Activated CD4-positive, alpha-beta T cell treated with anti-CD3 and anti-CD28 coated beads, Interleukin-2, Interleukin-4, amounts not matched to agents 100 ng/mL and 50 ng/mL, durations not matched to agents 16 hours and 8 hours (primary cell): ENCODE measurements around the gene ANO10.

Experiments
- DNase-seq: peaks from one replicate; pipeline ENCODE4 v3.0.0-alpha.2; 2020; ENCODE audit warnings: low spot score

The ANO10 gene

DNA sequence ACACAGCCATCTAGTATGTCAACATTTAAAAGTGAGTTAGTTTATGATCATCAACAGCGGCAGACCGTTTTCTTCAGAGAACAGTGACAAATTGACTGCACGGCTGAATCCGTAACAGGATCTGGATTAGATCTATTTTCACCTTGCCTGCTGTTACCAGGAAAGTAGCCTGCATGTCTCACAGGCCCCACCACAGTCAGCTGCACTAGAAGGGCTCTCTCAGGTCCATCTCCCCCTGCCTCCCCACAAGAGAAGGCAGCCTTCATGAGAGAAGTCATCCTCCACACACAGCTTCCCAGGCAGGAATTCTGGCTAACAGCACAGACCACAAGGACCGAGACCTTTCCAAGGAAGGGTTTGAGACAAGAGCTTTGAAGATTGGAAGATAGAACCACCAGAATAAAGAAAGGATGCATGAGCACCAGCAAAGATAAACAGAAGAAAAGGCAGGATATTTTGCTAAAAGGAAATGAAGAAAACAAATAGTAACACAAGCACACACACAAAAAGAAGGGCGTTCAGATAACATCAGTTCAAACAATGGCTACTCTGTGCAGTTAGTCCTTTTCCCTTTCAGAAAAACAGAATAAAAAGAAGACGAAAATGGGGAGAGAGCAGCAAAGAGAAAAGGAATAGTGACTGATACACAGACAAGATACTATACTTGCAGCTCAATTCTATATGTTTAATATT lies 208.0 kb downstream of the ANO10 start:
- DNase-seq: no peak

DNA sequence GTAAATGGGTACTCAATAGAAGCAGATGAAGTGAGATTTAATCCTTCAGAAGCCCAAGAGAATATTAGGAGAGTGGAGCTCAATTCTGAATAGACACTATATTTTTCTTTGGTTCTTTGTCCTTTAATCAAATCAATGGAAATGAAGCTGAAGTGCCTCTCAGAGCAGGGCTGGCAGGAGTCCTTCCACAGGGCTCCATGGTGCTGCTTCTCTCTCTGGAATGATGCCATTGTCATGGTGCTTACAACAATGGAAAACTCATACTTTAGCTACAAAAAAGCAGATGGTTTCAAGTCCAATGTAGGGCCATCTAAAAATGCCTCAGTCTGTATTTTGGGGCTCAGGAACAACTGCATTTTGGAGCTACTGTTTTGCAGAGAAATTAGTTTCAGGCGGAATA lies 210.4 kb downstream of the ANO10 start:
- DNase-seq: no peak

DNA sequence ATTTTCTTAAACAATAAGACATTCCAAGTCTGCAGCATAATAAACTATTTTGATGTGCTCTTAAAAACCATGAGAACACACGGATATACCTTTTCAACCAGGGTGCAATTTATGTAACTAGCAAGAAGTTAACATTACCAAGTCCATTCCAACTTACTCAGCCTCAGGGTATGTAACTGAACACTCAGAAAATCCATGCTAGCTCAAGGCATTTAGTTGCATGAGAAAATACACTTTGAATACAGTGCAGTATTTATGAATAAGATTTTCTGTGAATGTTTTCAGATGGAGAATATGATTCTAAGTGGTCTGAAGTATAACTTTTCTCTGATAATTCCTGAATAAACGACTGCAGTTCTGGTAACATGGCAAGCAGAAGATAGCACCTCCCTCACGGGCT lies 211.2 kb downstream of the ANO10 start:
- DNase-seq: no peak

DNA sequence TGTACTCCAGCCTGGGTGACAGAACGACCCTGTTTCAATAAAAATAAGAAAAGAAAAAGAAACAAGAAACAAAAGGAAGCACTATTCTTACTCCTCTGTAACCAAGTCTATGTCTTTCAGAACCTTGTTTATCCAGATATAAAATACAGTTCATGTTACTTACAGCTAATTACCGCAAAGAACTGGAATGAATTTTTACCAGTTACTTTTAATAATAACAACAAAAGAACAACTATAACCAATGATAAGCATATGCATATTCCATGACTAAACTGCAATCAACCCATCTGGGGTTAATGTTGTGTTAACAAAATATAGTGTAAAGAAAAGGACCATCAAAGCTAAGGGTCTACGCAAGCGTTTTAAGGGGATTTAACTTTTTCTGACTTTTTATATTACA lies 212.3 kb downstream of the ANO10 start:
- no peak for DNase-seq

DNA sequence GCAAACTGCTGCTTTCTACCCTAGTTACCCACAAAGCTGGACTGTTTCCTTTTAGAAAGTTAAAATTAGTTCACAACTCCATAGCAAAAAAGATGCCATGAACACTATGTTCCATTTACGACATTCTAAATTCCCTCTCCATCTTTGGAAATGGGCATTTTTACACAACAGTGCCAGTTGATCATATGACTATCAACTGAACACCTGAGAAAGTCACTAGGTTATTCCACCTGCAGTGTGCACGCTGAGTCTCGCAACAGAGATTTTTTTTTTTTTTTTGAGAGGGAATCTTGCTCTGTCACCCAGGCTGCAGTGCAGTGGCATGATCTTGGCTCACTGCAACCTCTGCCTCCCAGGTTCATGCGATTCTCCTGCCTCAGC lies 215.2 kb downstream of the ANO10 start:
- DNase-seq: no peak

DNA sequence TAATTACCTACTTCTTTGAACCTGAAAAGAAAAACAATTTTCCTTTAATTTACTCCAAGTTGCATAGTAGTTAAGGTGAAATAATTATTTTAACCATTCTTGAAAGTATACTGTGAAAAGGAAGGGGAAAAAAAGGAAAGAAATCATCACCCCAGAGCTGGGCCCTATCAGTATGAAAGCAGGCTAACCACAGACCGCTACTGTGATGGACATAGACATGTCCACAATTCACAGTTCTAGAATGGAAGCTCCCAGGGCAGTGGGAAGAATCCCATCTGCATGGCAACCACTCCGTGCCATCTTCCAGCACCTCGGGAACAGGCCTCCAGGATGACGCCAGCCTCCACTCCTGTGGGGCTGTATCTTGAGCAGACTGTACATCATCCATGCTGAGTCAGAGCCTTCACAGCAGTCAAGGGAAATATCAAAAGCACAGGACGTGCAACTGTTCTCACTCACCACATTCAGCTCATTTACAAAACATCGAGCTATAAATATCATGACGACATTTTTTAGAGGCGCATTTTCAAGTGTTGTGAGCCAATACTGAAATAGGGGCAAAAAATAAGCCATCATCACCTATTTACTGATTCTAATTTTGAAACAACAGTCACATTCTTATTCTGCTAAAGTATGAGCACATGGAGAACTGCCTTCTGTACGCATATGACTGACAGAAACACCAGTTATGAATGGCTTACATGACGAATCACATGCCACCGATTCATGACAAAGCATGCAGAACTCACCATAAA lies 215.7 kb downstream of the ANO10 start:
- DNase-seq: no peak

DNA sequence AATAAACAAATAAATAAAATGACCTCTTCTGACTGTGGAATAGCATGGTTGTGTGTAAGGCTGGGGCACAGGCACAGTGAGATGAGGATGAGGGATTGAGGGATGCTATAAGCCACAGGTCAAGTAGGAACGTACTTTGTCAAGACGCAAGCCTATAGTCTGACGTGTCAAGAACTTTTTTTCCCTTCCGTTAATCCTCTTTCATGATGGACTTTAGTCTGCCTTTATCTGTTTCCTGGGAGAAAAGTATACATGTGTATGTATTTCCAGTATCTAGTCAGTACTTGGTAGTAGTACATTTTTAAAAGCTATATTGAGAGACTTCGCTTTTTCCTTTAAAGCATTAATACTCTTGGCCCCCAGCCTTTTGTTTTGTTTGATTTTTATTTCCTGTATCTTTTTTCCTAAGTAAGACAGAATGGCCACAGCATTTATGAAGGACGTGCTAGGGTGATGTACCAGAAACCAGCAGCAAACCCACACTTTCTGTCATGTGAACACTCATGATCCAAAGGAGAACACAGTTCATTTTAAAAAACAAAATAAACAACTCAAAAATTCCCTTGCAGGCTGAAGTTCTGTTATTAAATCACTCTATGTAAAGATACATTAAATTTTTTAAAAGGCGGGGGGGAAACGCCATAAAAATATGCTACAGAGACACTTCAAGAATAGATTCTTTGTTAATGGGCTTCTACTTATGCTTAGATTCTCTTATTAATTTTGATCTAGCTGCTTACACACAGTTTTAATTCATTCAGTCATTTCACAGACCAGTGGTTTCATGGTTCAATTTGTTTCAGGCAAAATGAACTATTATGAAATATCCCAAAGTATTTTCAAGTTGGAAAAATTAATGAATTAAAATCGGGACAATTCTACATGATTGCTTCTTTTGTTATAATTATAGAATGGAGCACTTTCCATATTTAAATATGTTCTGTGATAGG lies 220.8 kb downstream of the ANO10 start:
- no peak for DNase-seq

DNA sequence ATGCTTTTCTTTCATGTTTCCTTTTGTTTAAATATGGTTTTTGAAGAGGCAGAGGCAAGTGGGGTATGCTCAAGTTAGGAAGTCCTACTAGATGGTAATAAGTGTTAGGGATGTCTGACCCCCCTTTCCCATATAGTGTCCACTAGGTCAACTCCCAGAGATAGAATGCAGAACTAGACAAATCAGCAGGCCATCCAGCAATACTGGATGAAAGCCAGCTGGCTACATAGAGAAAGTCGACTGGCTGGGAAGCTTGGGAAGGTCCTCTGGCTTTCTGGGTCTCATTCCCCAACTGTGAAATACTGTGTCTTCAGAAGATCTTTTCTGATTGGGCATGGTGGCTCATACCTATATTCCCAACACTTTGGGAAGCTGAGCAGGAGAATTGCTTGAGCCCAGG lies 221.6 kb downstream of the ANO10 start:
- DNase-seq: no peak

DNA sequence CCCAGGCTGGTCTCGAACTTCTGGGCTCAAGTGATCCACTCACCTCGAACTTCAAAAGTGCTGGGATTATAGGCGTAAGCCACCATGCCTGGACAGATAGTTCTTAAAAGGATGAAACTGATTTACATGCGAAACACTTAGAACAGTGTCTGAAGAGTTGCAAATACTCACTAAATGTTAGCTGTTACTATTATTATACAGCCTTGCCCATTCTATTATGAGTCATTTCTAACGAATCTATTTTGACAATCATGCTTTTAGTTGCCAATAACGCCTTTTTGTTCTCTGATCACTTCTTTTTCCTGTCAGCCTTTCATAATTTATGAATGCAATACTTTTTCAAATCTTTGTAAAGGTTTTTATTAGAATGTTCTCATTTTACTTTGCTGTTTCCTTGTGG lies 222.8 kb downstream of the ANO10 start:
- DNase-seq: no peak

DNA sequence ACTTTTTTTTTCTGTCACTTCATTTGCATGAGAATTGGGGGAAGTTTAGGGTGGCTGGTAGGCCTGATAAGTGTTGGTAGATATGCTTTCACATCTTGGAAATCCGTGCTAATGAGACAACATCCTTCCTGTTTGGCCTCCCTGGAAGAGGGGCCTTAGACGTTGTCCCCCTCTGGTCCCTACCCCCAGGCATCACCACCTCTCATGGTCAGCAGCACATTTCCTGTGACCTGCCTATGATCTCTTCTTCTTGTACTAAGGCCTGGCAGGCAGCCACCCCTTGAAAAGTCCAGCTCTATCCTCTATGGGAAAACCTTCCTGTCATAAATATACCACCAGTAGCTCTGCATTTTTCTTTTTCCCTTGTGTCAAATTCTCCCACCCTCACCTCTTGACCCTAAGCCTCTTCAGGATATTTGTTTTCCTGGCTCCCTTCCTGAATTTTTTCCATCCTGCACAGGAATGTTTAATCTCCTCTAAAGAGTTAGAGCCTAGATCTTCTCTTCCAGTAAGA lies 227.7 kb downstream of the ANO10 start:
- no peak for DNase-seq

DNA sequence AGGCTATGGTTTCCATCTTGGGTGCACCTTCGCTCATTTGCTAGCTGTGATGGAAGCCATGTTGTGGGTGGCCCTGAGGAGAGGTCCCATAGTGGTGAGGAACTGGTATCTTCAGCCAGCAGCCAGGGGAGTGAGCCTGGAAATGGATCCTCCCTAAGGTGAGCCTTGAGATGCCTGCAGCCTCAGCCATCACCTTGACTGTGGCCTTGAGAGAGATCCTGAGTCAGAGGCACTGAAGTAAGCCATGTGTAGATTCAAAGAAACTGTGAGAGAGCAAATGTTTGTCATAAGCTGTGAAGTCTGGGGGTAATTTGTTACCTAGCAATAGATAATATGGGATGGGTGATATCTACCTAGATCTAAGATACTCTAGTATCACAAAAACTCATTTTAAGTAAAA lies 230.2 kb downstream of the ANO10 start:
- peak; percentile 14 for DNase-seq

DNA sequence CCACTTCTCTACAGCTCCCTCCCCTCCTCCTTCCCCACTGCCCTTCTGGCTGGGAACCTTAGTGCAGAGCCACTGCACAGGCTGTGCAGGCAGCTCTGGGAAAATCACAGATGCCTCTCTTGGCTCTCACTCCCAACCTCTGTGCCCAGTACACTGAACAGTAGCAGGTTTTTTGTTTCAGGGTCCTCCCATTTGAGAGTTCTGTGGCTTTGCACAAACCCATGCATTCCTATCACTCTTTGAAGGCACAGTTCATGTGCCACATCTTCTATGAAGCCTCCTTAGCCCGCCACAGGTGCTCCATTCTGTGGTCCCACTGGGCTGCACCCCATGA lies 231.6 kb downstream of the ANO10 start:
- DNase-seq: no peak

DNA sequence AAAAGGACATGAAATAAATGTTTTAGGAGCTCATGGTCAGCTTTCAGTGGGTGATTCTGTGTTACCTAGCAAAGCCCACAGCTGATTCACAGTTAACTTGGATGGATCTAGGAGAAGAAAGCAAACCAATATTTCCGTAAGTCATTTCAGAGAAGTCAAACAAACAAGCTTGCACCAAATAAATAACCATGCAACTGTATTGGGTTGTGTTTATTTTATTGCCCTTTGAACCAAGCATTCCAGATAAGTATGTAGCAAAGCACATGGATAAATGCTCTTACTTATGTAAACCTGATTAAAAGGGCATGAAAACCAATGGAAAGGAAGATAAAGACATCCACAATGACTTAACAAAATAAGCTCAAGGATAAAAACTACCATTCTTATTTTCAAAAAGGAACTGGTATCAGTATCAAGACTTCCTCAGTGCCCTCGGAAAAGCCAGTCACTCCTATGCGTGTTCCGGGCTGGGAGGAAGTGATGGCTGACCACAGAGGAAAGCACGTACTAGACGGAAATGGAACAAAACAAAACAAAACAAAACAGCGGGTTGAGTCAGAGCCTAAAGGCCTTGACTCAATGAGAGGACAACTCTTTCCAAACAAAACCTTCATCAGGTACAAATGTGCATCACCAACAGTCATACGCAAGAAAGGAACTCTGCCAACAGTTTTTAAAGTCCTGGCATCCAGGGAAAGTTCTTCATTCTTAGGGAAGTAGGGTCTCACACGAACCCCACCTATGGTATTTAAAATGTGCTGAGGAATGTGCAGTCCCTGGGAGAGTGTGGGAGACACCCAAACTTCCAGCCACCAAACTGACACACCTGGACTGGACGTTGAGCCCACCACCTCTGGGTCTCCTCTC lies 232.2 kb downstream of the ANO10 start:
- peak; percentile 88 for DNase-seq

DNA sequence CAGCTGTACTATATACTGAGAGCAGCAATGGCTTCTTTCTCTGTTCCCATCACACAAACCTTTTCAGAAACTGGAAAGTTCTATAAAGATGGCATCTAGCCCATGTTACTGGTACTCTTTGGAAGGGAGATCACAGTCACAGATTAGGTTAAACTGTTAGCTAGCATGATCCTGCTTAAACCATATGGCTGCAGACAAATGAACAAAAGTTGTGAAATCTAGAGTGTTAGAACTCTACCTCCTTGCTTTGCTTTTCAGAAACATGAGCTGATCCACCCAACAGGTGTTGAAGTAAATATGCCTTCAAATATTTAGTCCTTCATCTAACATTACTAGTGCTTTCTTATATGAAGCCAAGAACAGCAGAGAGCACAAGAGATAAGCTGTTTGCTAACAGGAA lies 232.9 kb downstream of the ANO10 start:
- DNase-seq: no peak

DNA sequence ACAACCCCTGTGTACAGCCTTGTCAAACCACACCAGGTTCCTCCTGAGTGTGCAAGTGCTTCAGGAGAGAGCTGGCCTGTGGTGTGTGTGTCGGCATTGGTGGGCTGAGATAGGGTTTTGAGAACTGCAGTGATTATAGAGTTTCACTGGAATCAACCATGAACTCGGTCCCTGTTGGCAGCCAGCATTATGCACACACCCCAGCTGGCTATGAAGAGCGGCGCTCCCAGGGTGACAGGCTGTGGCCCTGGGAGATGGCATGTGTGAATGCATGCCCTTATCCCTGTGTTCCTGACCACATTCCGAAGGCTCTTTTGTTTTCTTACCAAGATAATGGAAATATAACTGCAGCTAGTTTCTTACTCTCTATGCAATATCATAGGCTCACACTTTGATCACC lies 233.6 kb downstream of the ANO10 start:
- DNase-seq: no peak

DNA sequence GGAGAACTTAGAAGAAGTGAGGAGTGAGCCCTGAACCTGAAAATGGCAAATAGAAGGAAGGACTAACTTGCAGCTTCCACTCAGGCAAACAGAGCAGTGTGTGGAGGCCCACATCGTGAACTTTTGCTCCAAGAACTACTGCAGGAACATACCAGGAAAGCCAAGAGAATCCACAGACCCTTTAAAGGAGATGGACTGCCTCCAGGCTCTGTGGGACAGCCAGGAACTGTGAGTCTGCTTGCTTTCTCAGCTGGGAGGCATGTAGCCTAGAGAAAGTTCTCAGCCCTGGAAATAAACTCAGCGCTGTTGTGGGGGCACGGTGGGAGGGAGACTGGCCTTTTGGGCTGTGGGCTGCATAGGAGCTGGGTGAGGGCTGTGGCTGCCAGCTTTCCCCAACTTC lies 242.5 kb downstream of the ANO10 start:
- no peak for DNase-seq

DNA sequence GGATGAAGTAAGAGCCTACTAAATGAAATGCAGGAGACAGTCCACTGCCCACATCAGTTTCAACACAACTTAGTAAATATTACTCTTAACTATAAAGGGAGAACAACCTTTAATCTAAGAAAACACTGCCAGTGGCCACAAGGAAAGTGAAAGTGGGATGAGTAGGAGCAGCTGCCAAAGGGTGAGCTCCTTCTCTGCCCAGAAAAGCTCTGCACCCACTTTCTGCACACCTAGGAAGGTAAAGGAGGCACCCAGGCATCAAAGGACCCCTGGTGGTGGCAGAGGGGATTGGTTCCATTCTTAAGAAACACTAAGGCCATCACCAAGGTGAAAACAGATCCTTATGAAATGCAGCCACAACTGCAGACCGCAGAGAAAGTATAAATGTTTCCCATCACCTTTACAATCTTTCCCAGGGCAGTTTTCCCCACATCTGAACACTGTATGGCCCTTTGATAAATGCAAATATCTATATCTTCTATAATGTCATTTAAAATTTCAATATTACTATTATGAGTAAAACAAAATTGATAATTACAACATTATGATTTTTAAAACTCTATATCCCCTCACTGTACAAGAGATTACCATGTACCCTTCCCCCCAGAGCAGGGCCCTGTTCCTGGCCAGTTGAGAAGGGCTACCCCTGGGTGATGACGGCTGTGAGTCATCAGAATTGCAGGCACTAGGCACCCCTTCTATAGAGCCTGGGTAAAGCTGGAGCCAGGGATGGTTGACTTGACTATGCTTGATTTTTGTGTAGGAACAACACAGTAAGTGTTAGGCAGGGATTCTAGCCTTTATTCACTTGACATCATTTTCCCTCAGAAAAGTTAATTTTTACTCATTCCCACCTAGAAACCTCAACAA lies 243.5 kb downstream of the ANO10 start:
- DNase-seq: peak; percentile 48

DNA sequence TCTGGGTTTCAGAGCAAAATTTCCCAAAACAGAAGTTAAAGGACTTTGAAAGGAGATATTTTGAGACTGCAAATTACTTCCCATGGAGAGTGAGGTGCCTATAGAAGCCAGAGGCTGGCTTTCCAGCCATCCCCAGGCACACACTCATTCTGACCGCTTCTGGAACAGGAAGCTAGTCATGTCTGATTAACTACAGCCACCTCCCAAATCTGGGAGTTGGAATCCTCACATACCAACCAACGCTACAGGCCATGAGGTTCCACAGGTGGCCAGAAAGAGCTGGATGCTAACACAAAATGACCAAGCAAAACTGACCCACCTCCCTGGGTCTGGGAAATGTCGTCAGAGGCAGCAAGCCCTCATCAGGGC lies 248.3 kb downstream of the ANO10 start:
- DNase-seq: no peak

DNA sequence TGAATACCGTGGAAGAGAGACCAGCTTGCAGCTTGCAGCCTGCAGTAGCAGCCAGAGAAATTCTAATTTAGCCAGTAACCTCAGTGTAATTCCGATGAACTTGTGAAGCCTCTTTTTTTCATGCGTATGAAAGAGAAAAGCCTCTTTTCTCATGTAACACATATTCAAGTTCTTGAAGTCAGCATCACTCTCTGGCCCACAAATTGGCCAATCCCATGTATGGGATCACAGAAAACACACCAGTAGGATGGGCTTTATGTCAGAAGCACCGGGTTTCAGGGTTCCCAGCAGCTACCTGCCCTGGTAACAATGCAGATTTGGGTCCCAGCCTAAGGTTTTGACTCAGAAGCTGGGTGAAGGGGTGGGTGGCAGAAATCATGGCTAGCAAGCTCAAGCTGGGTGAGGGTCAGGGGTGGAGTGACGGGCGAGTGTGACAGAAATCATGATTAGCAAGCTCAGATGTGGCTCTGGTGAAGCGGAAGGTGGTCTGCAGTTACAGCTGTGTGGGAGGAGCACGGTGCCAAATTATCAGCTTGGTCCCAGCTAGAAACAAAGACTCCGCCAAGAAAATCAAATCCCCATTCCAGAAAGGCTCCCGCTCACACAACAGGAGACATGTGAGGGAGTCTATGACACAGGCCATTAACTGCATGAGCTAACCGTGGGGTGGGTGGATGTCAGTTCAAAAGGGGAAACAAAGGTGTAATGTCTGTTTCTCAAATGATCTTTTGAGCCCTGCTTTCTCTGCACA lies 248.8 kb downstream of the ANO10 start:
- no peak for DNase-seq
